Prostate gland (tissue), 2 donors: ENCODE measurements around the gene ZSCAN20.

Source experiments
- CTCF ChIP-seq, 4 experiments: fragments of 200-600 bp in 2 of 4; fragments of 450-650 bp in 2 of 4; sonication (generic) in 2 of 4; IDR thresholded peaks; 1 replicate in 3 of 4; 2 replicates in 1 of 4; pipeline ENCODE4 v1.5.1; 2016 to 2019; ENCODE audit warnings: antibody characterized with exemption in 4 of 4, mild to moderate bottlenecking in 2 of 4, moderate library complexity in 2 of 4
- POLR2A ChIP-seq: fragments of 450-650 bp; IDR thresholded peaks from one replicate; pipeline ENCODE4 v1.6.1; 2016; ENCODE audit warnings: antibody characterized with exemption, mild to moderate bottlenecking
- POLR2AphosphoS5 ChIP-seq: sonication (generic); formaldehyde crosslinking; IDR thresholded peaks from one replicate; pipeline ENCODE4 v1.6.1; 2017; ENCODE audit warnings: antibody characterized with exemption

- TF ChIP-seq CTCF (IDR thresholded peaks at IDR 0.05) (no peak), POLR2A (no peak), POLR2AphosphoS5 (no peak)
These were observed 57.5 kb downstream of the ZSCAN20 start for GRCh38 chr1:33529957-33530356.
